GM18868 (cell line): ENCODE measurements around the gene MEOX1.
A peak's percentile ranks its signal among the peaks of the same experiment; 100 is the strongest.
"Not testable (repeated sequence)": the region's sequence is repeated elsewhere in the genome, so short reads cannot be mapped to it uniquely, and the experiment has no call there.

ENCODE experiments used
- ATAC-seq: cut with Tn5 transposase; IDR thresholded peaks from one replicate; pipeline ENCODE4 v1.9.1; 2021; ENCODE audit warnings: mild to moderate bottlenecking, moderate library complexity; ENCODE audit not compliant: unreplicated experiment

The MEOX1 gene

GRCh38 chr17:43661699-43662412, at the start of gene MEOX1:
Gene MEOX1, minus strand, starts transcription at chr17:43661922. Its CDS starts 388 bp downstream, at chr17:43661534.
- ATAC-seq, result no peak

DNA sequence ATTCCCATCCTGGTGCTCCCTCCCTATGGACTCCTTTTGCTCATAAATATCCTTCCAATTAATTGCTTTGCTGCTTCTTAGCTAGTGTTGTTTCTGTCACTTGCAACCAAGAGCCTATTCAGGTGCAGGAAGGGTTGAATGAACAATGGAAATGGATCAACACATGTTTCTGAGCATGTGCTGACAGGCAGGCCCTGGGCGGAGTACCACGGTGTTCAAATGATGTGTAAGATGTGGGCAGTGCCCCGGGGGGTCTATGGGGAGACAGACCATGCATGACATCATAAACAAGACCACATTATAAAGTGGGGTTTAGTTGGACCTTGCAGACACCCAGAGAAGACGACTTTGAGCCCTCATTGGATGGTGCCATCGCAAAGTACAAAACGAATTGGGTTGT, 48.4 kb upstream of the MEOX1 start:
- ATAC-seq, result no peak

DNA sequence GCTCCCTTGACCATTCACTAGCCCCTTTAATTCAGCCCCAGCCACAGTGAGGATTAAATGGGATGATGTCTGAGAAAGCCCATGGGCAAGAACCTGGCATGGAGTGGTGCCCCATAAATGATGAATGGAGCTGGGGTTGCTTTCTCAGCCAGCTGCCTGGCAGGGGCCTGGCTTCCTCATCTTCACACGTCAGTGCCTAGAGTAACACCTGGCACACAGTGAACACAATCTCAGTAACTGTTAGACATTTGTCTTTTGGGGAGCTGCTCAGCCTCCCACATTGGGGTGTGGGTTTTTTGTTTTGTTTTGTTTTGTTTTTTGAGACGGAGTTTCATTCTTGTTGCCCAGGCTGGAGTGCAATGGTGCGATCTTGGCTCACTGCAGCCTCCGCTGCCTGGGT, 47.5 kb upstream of the MEOX1 start:
- no peak for ATAC-seq

DNA sequence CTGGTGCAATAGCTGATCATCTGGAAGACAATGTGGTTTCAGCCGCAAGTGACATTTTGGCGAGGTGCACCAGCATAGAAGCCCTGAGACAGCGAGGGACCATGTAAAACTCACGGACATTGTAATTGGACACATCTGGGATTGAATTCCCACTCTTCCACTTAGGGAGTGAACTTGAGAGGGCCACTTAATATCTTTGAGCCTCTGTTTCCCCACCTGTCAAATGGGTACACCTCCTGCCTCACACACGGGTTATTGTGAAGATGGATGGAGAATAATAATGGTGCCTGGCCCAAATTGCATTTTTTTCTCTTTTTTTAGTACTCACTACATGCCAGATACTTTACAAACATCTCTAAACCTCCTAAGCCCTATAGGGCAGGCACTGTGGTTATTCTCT, 45.5 kb upstream of the MEOX1 start:
- no peak for ATAC-seq

DNA sequence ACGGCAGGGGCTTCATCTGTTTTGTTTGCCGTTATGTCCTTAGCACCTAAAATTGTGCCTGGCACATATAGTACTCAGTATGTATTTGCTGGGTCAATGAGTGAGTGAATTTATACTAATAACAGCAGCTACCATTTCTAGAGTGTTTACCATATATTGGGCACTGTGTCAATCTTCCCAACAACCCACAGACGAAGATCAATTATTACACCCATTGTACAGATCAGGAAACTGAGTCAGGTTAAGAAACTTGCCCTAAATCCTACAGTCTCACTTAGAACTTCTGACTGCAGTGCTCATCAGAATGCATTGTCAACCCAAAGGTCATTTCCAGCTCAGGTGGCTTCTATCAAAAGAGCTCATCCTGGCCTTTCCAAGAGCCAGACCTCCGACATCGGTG, 44.5 kb upstream of the MEOX1 start:
- ATAC-seq, result no peak

DNA sequence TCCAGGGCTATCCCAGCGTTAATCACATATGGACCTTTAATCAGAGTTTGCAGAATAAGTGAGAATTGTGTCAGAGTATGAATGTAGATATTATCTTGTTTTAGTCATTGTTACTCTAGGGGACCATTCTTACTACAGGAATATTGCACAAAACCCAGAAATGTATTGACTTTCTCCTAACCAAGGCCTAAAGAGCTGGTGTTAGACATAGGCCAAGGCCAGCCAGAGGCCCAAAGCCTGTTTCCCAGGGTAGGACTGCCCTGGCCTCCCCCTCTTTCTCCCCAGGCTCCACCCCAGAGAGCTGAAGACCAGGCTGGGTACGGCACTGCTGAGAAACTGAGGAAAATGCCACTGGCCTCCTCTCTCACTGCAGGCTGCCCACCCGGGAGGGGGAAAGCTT, 41.9 kb upstream of the MEOX1 start:
- ATAC-seq, result no peak

DNA sequence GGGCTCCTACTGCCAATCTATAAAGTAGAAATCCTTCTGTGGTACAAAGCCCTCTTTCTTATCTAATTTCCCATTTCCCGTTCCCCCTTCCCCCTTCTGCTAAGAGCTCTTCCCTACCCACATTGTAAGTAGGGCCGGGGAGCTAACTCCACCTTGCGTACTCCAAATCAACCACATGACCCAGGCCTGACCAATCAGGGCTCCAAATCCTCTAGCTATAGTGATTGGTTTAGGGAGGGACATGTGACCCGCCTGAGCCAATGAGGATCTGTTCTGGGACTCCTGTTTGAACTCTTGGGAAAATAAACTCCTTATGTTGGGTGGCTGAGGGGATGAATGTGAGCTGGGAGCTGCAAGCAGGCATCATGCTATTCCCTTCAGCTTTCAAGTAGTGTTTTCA, 40.9 kb upstream of the MEOX1 start:
- no peak for ATAC-seq

GRCh38 chr17:43701318-43701743, 39.6 kb upstream of the MEOX1 start:
- ATAC-seq, result peak; percentile 45

DNA sequence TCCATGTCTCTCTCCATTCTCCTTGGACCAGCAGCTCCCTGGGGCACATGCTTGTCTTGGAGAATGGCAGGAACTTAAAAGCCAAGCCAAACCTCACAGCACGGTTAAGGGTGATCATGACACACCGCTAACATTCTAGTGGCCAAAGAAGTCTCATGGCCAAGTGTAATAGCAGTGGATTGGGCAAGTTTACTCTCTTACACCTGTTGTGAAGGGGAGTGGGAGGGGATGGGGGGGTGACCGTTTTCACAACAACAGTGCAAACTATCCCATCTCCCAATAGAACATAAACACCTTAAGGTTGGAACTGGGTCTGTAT, 37.7 kb upstream of the MEOX1 start:
- no peak for ATAC-seq

- ATAC-seq, result no peak
These were observed 37.1 kb upstream of the MEOX1 start for GRCh38 chr17:43698678-43699437.

DNA sequence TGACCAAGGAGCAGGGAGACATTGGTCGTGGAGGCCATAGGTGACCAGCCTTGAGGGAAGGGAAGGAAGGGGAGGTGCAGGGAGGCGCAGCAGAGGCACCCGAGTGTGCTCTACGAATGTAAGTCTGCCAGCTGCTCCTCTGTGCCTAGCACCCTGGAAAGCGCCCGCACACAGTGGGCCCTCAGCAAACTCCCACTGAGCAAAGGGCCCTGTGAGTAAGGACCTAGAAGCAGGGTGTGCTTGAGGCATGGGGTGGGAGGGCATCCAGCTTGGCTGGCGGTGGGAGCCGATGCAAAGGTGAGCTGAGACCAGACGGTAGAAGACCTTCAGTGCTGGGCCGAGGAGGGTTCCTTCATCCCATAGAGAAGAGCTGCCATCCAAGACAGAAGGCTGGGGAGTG, 36.2 kb upstream of the MEOX1 start:
- ATAC-seq, result no peak

- no peak for ATAC-seq
These were observed 35.2 kb upstream of the MEOX1 start for GRCh38 chr17:43696891-43697290.

DNA sequence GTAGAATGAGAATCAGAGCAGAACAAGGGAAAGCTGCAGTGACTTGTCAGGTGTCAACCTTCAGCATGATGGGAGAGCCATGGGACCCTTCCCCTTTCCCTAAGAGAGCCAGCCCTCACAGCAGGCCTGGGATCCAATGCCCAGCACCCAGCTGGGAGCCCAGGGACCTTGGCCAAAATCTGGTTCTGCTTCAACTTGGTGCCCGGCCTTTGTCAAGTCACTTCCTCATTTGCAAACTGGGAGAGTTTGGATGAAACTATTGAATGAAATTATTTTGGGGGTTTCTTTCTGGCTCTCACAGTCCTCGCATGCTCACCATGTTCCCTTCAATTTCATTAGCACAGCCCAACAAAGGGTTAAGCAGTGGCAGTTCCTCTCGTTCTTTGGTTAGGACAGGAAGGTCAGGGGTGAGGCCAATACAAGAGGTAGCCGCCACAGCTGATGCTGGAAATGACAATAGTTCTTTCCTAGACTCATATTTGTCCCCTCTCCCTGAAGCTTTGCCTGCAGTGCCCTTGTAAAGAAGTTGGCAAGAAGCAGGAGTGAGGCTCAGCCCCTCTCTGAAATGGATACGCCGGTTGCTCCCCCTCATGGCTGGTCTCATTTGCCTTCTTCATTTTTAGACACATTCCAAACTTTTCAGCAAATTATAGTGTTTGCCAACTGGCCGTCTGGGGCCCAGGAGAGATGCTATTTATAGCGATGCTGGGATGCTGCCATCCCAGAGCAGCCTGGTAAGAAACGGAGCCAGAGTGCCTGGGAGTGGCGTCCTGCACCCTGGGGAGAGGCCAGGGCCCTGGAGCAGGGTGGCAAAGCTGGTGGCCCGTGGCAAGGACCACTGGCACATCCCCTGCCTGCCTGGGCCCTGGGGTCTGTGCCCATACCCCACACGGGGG, 34.5 kb upstream of the MEOX1 start:
- no peak for ATAC-seq

DNA sequence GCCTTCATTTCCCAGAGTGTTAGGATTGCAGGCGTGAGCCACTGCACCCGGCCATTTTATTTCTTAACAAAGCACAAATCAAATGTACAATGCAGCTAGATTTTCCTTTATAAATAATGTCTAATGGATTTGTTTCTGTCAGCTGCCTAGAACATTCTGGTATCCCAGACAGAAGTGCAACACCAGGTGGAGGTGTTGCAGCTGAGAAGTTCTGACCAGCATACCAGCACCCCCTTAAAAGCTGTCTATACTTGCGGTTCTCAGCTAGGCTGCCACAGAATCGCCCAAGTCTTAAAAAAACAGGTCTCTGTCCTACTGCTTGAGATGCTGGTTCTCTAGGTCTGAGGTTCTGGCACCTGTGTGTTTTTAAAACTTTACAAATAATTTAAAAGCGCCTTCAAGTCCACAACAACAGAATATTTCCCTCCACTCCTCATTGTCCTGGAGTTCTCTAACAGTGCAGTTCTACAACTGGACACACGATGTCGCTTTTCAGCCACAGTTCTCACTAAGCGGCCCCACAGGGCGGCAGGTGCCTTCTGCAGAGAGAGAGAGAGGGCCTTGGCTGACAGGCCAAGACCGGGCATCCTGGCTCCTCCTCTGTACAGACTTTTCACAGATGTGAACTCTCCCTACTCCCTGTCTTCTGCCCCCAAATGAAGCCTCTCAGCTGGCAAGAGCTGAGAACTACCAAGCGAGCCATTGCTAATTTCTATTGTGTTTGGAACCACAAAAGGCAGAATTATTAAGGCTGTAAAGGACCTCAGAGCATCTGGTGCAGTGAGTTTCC, 32.6 kb upstream of the MEOX1 start:
- ATAC-seq, result no peak

GRCh38 chr17:43691317-43691693, 29.6 kb upstream of the MEOX1 start:
- ATAC-seq, result no peak

- no peak for ATAC-seq
These were observed 29.0 kb upstream of the MEOX1 start for GRCh38 chr17:43690624-43691316.

DNA sequence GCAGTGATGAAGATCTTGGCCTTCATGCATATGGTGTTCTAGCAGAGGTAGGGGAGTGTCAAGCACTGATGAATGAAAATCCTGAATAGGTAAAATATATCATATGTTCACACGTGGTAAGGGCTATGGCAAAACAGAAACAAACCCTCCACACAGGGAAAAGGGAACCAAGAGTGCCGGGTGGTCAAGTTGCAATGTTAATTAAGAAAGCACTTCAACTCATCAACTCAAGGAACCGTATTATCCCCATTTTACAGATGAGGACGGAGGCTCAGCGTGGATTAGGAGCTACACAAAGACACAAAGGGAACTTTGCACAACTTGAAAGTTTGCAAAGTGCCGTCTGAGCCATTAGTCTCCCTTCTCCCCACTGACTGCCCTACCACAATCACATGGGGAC, 28.1 kb upstream of the MEOX1 start:
- no peak for ATAC-seq

GRCh38 chr17:43689131-43689530, 27.4 kb upstream of the MEOX1 start:
- ATAC-seq, result no peak

GRCh38 chr17:43686957-43687356, 25.2 kb upstream of the MEOX1 start:
- ATAC-seq, result not testable (repeated sequence)

DNA sequence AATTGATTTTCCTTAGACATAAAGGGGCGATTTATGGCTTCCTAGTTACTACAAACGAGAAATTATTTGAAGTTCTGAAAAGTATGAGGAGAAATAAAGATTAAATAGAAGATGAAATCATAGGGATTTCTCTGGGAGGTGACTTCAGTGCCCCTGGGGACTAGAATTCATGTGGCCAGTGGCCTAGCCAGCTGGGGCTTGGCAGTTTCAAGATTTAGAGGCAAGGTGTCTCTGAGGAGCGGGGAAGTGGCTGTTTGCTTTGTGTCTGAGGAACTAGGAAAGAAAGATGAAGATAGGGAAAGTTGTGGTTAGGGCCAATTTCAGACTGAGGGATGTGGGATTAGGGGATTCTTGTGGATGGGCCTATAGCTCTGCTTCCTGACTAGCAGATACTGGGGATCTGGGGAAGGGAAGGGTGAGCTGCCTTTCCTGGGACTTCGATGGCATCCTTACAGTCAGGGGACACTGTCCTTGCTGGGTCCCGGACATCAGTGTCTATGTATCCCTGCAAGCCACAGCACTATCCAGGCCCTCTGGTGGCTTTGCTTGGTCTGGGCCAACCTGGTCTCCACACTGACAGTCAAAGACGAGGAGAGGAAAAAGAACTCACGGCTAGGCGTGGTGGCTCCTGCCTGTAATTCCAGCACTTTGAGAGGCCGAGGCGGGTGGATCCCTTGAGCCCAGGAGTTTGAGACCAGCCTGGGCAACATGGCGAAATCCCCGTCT, 22.4 kb upstream of the MEOX1 start:
- no peak for ATAC-seq
